ENCODE data around the gene PSAP. TPM values are rescaled to one million over a fixed set of nuclear protein-coding genes. Genes with fewer than 3 reads are reported as not detected.

The PSAP gene
- total RNA-seq, 1 donor from 2014 or later = 487 TPM

- H3K9me3 Mint-ChIP-seq = no peaks in the 10 kb centered on the region
- no peak for TF ChIP-seq CTCF (conservative IDR thresholded peaks at IDR 0.05)
- no peaks in the 10 kb centered on the region for H3K27me3 Mint-ChIP-seq
- H3K27ac Mint-ChIP-seq = no peak overlapping the region
- peaks cover 24% of the 10 kb centered on the region for H3K36me3 Mint-ChIP-seq
- no peak for DNase-seq (ENCODE audit: extremely low spot score, unreplicated experiment)
- no peak overlapping the region for H3K4me3 Mint-ChIP-seq
- no peaks in the 10 kb centered on the region for H3K4me1 Mint-ChIP-seq (ENCODE audit: unreplicated experiment)
Observed at GRCh38 chr10:71823356-71823755, 27.7 kb downstream of the PSAP start.

GRCh38 chr10:71821909-71822763 lies 28.9 kb downstream of the PSAP start:
- no peak overlapping the region for H3K4me3 Mint-ChIP-seq
- no peak for TF ChIP-seq CTCF (conservative IDR thresholded peaks at IDR 0.05)
- no peak overlapping the region for H3K27ac Mint-ChIP-seq
- H3K4me1 Mint-ChIP-seq (ENCODE audit: unreplicated experiment) = no peaks in the 10 kb centered on the region
- no peaks in the 10 kb centered on the region for H3K9me3 Mint-ChIP-seq
- DNase-seq (ENCODE audit: extremely low spot score, unreplicated experiment) = no peak
- no peaks in the 10 kb centered on the region for H3K27me3 Mint-ChIP-seq
- peaks cover 25% of the 10 kb centered on the region for H3K36me3 Mint-ChIP-seq

- no peaks in the 10 kb centered on the region for H3K9me3 Mint-ChIP-seq
- H3K27ac Mint-ChIP-seq = no peak overlapping the region
- no peaks in the 10 kb centered on the region for H3K27me3 Mint-ChIP-seq
- no peak for DNase-seq (ENCODE audit: extremely low spot score, unreplicated experiment)
- no peak overlapping the region for H3K4me3 Mint-ChIP-seq
- H3K4me1 Mint-ChIP-seq (ENCODE audit: unreplicated experiment) = no peaks in the 10 kb centered on the region
- TF ChIP-seq CTCF (conservative IDR thresholded peaks at IDR 0.05) = no peak
- H3K36me3 Mint-ChIP-seq = peaks cover 33% of the 10 kb centered on the region
Observed at GRCh38 chr10:71820966-71821365, 30.1 kb downstream of the PSAP start.

- Mint-ChIP-seq H3K27me3 (no peaks in the 10 kb centered on the region), H3K36me3 (peaks cover 35% of the 10 kb centered on the region), H3K9me3 (no peaks in the 10 kb centered on the region), H3K27ac (no peak overlapping the region), H3K4me3 (no peak overlapping the region), H3K4me1 (ENCODE audit: unreplicated experiment) (no peaks in the 10 kb centered on the region)
- DNase-seq (ENCODE audit: extremely low spot score, unreplicated experiment) = no peak
- no peak for TF ChIP-seq CTCF (conservative IDR thresholded peaks at IDR 0.05)
Observed at GRCh38 chr10:71819985-71820384, 31.1 kb downstream of the PSAP start.

GRCh38 chr10:71819441-71819861 lies 31.6 kb downstream of the PSAP start:
- no peaks in the 10 kb centered on the region for H3K4me1 Mint-ChIP-seq (ENCODE audit: unreplicated experiment)
- no peak overlapping the region for H3K27ac Mint-ChIP-seq
- peaks cover 35% of the 10 kb centered on the region for H3K36me3 Mint-ChIP-seq
- H3K27me3 Mint-ChIP-seq = no peaks in the 10 kb centered on the region
- H3K4me3 Mint-ChIP-seq = no peak overlapping the region
- H3K9me3 Mint-ChIP-seq = no peaks in the 10 kb centered on the region
- no peak for DNase-seq (ENCODE audit: extremely low spot score, unreplicated experiment)
- no peak for TF ChIP-seq CTCF (conservative IDR thresholded peaks at IDR 0.05)
